Stimulated activated CD8-positive, alpha-beta memory T cell treated with anti-CD3 and anti-CD28 coated beads, Interleukin-15, amount 100 ng/mL, for 1 hour (primary cell): ENCODE measurements around the gene SF3B2.
"Not testable (repeated sequence)": the region's sequence is repeated elsewhere in the genome, so short reads cannot be mapped to it uniquely, and the experiment has no call there.

ENCODE experiments used
- DNase-seq: peaks from one replicate; pipeline ENCODE4 v3.0.0-alpha.2; 2020; ENCODE audit warnings: low read depth

SF3B2 gene

GRCh38 chr11:66111158-66111557, 59.0 kb downstream of the SF3B2 start:
- DNase-seq: no peak

DNA sequence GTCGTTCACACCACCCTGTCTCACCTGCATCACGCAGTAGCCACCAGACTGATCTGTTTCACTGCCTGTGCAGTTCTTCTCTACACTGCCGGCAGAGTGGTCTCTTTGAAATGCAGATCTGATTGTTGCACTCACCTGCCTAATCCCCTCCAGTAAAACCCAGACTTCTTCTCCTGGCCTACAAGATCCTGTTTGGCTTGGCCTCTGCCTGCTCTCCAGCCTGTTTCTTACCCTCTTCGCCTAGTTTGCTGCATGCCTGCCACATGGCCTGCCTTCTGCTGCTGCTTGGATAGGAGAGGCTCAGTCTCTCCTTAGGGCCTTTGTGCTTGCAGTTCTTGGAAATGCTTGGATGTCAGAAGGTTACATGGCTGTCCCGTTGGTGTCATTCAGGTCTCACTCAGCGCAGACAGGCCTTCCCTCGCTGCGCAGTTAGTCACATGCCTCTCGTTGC, 59.9 kb downstream of the SF3B2 start:
- no peak for DNase-seq

DNA sequence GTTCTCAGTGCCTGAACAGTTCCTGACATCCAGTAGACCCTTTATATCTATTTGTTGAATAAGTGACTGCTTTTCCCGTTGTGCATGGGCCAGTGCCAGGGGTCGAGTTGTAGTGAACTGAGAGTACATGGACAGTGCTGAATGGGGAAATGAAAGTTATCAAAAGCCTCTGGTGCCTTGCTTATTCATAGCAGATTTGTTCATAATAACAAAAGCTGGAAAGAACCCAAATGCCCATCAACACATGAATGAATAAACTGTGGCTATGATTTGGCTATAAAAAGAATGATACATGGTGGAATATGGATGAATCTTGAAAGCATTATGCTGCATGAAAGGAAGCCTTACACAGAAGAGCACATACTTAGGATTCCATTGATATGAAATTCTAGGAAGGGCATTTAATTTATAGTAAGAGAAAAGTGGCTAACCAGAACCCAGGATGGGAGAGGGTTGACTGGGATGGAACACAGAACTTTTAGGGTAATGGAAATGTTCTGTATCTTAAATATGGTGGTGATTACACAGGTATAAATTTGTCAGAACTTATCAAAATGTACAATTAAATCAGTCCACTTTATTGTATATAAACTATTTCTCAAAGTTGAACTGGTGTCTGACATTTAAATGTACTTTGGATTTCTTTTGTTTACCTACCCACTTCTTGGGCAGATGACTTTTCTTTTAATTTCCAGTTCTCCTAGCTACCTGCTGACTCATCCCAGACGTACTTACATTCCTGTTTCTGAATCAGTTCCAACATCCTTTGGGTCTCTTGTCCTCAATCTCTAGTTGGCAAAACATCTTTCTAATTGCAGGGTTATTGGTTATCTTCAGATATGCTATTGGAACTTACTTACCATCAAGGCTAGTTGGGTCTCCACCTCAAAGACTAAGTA, 60.7 kb downstream of the SF3B2 start:
- DNase-seq: no peak

GRCh38 chr11:66114957-66115356, 62.8 kb downstream of the SF3B2 start:
- not testable (repeated sequence) for DNase-seq

DNA sequence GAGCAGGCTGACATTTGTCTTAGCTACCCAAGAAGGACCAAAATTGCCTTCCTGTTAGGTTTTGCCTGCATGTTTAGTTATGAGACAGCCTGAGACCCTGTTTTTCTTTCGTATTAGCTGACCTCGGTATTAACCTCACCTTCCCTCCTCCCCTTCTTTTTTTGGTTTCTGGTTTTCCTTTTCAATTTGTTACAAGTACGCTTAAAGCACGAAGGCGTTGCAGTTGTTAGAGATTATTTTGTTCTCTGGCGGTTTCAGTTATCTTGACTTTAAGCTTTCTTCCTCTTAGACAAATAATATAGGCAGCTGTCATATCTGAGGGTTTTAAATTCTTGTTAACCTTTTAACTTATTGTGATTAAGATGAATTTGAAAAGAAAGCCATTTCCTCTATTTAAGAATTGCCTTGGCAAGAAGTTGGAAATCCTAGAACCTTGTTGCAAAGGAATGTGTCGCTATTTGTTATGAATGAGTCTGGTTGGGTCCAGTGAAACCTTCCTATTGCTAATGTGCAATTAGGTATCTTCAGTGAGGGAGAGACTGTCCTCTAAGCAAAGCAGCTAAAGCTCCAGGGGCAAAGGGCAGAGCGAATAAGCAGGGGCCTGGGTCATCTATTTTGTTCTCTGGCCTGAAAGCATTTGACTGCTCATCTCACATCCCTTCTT, 63.6 kb downstream of the SF3B2 start:
- DNase-seq: no peak

- DNase-seq: no peak
Measured at GRCh38 chr11:66116576-66117361, 64.6 kb downstream of the SF3B2 start.

GRCh38 chr11:66118847-66119246, 66.7 kb downstream of the SF3B2 start:
- DNase-seq: no peak
